Measurements from ENCODE around the gene UPF2.
"Not testable (repeated sequence)": the region's sequence is repeated elsewhere in the genome, so short reads cannot be mapped to it uniquely, and the experiment has no call there.

The UPF2 gene

GRCh38 chr10:12036073-12036655 is 6.4 kb downstream of the UPF2 start:
- peaks cover 42% of the 10 kb centered on the region for H3K36me3 ChIP-seq (ENCODE audit: insufficient read depth, low read depth, low read length)
- H3K27ac ChIP-seq (ENCODE audit: low read length), result no peak overlapping the region

GRCh38 chr10:12031404-12031803 is 11.2 kb downstream of the UPF2 start:
- peaks cover 78% of the 10 kb centered on the region for H3K36me3 ChIP-seq (ENCODE audit: insufficient read depth, low read depth, low read length)
- no peak overlapping the region for H3K4me3 ChIP-seq (ENCODE audit: low read length)
- H3K9me3 ChIP-seq (ENCODE audit: insufficient read depth, low read depth, low read length), result no peaks in the 10 kb centered on the region
- H3K27ac ChIP-seq (ENCODE audit: low read length), result no peak overlapping the region
- H3K27me3 ChIP-seq (ENCODE audit: insufficient read depth, low read length), result no peaks in the 10 kb centered on the region
- H3K9ac ChIP-seq (ENCODE audit: low read depth, low read length), result no peak overlapping the region
- H3K4me1 ChIP-seq (ENCODE audit: insufficient read depth, low read length), result peaks cover 3% of the 10 kb centered on the region; the same call in 1 of the 2 replicates

More at GRCh38 chr10:12036073-12036655, 6.4 kb downstream of the UPF2 start:
- H3K9me3 ChIP-seq (ENCODE audit: insufficient read depth, low read depth, low read length), result no peaks in the 10 kb centered on the region
- no peaks in the 10 kb centered on the region for H3K27me3 ChIP-seq (ENCODE audit: insufficient read depth, low read length)
- H3K4me1 ChIP-seq (ENCODE audit: insufficient read depth, low read length), result peaks cover 3% of the 10 kb centered on the region; the same call in 1 of the 2 replicates
- no peak overlapping the region for H3K9ac ChIP-seq (ENCODE audit: low read depth, low read length)
- no peak overlapping the region for H3K4me3 ChIP-seq (ENCODE audit: low read length)

DNA sequence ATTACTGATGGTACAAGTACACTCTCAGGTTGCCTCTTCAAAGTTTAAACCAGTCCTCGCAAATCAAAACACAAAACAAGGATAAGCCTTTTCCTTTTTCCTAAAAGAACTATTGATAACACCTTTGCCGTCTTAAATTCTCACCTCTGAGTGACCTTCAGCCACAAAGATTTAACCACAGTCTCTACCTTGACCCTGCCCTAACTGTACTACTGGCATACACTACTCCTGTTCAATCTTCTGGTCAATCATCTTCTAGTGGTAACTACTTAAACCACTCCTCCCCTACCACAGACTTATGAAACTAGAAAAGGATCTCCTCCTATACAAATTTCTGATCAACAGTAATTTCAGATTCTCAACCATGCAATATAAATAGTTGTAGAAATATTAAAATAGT is 15.1 kb downstream of the UPF2 start:
- peaks cover 57% of the 10 kb centered on the region for H3K36me3 ChIP-seq (ENCODE audit: insufficient read depth, low read depth, low read length)
- peaks cover 3% of the 10 kb centered on the region; the same call in 1 of the 2 replicates for H3K4me1 ChIP-seq (ENCODE audit: insufficient read depth, low read length)
- no peak overlapping the region for H3K27ac ChIP-seq (ENCODE audit: low read length)
- H3K4me3 ChIP-seq (ENCODE audit: low read length), result no peak overlapping the region
- no peak overlapping the region for H3K9ac ChIP-seq (ENCODE audit: low read depth, low read length)
- no peaks in the 10 kb centered on the region for H3K9me3 ChIP-seq (ENCODE audit: insufficient read depth, low read depth, low read length)
- H3K27me3 ChIP-seq (ENCODE audit: insufficient read depth, low read length), result no peaks in the 10 kb centered on the region

DNA sequence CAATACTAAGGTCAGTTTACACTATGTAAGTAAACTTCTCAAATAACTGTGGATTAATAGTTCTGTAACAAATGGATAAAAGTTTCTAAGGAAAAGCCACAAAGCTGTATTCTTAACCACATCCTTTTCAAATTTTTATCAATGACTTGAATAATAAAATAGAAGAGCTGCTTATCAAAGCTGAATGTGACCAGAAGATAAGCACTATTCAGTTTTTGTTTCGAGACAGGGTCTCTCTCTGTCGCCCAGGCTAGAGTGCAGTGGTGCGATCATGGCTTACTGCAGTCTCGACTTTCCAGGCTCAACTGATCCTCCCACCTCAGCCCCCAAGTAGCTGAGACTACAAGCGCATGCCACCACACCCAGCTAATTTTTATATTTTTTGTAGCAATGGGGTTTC is 17.0 kb downstream of the UPF2 start:
- H3K4me1 ChIP-seq (ENCODE audit: insufficient read depth, low read length), result peaks cover 3% of the 10 kb centered on the region; the same call in 1 of the 2 replicates
- H3K4me3 ChIP-seq (ENCODE audit: low read length), result no peak overlapping the region
- H3K27ac ChIP-seq (ENCODE audit: low read length), result no peak overlapping the region
- no peaks in the 10 kb centered on the region for H3K27me3 ChIP-seq (ENCODE audit: insufficient read depth, low read length)
- H3K36me3 ChIP-seq (ENCODE audit: insufficient read depth, low read depth, low read length), result peaks cover 52% of the 10 kb centered on the region
- no peaks in the 10 kb centered on the region for H3K9me3 ChIP-seq (ENCODE audit: insufficient read depth, low read depth, low read length)
- H3K9ac ChIP-seq (ENCODE audit: low read depth, low read length), result no peak overlapping the region

- H3K9me3 ChIP-seq (ENCODE audit: insufficient read depth, low read depth, low read length), result no peaks in the 10 kb centered on the region
- H3K9ac ChIP-seq (ENCODE audit: low read depth, low read length), result no peak overlapping the region
- H3K4me1 ChIP-seq (ENCODE audit: insufficient read depth, low read length), result no peaks in the 10 kb centered on the region; the same call in 1 of the 2 replicates
- peaks cover 30% of the 10 kb centered on the region for H3K36me3 ChIP-seq (ENCODE audit: insufficient read depth, low read depth, low read length)
- no peak overlapping the region for H3K27ac ChIP-seq (ENCODE audit: low read length)
- no peaks in the 10 kb centered on the region for H3K27me3 ChIP-seq (ENCODE audit: insufficient read depth, low read length)
- no peak overlapping the region for H3K4me3 ChIP-seq (ENCODE audit: low read length)
Measured at GRCh38 chr10:12022580-12023257, 19.9 kb downstream of the UPF2 start.

- H3K4me3 ChIP-seq (ENCODE audit: low read length), result no peak overlapping the region
- H3K36me3 ChIP-seq (ENCODE audit: insufficient read depth, low read depth, low read length), result peaks cover 12% of the 10 kb centered on the region; the same call in 1 of the 2 replicates
- no peaks in the 10 kb centered on the region for H3K9me3 ChIP-seq (ENCODE audit: insufficient read depth, low read depth, low read length)
- H3K4me1 ChIP-seq (ENCODE audit: insufficient read depth, low read length), result no peaks in the 10 kb centered on the region
- H3K27ac ChIP-seq (ENCODE audit: low read length), result no peak overlapping the region
- H3K9ac ChIP-seq (ENCODE audit: low read depth, low read length), result no peak overlapping the region
- no peaks in the 10 kb centered on the region for H3K27me3 ChIP-seq (ENCODE audit: insufficient read depth, low read length)
Measured at GRCh38 chr10:12020574-12020973, 22.0 kb downstream of the UPF2 start.

- no peak overlapping the region for H3K9ac ChIP-seq (ENCODE audit: low read depth, low read length)
- no peaks in the 10 kb centered on the region for H3K27me3 ChIP-seq (ENCODE audit: insufficient read depth, low read length)
- no peaks in the 10 kb centered on the region for H3K9me3 ChIP-seq (ENCODE audit: insufficient read depth, low read depth, low read length)
- no peak overlapping the region for H3K27ac ChIP-seq (ENCODE audit: low read length)
- no peaks in the 10 kb centered on the region for H3K4me1 ChIP-seq (ENCODE audit: insufficient read depth, low read length)
- H3K36me3 ChIP-seq (ENCODE audit: insufficient read depth, low read depth, low read length), result peaks cover 12% of the 10 kb centered on the region; the same call in 1 of the 2 replicates
- no peak overlapping the region for H3K4me3 ChIP-seq (ENCODE audit: low read length)
Measured at GRCh38 chr10:12019283-12019971, 23.2 kb downstream of the UPF2 start.

DNA sequence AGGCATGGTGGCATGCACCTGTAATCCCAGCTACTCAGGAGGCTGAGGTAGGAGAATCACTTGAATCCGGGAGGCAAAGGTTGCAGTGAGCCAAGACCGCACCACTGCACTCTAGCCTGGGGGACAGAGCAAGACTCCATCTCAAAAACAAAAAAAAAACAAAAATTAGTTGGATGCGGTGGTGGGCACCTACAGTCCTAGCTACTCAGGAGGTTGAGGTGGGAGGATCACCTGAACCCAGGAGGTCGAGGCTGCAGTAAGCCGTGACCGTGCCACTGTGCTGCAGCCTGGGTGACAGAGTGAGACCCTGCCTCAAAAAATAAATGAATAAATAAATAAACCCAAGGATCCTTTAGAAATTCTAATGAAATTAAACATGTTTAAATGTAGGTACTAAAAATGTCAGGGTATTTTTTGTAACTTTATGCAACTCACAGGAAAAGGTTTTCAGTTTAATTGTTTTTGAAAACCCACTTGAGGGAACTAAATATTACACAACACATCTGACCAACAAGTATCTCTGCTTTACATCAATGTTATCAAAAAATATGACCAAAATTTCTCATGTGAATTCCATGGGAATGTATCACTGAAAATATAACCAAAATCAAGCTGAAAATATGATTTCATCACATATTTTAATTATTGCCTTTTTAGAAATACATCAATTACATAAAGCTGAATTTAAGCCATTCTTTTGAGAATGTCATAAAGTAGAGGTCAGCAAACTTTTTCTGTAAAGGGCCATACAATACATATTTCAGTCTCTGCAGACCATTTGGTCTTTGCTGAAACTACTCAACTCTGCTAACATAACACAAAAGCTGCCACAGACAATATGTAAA is 23.9 kb downstream of the UPF2 start:
- H3K27me3 ChIP-seq (ENCODE audit: insufficient read depth, low read length), result no peaks in the 10 kb centered on the region
- H3K9ac ChIP-seq (ENCODE audit: low read depth, low read length), result no peak overlapping the region
- H3K4me3 ChIP-seq (ENCODE audit: low read length), result no peak overlapping the region
- peaks cover 15% of the 10 kb centered on the region; the same call in 1 of the 2 replicates for H3K36me3 ChIP-seq (ENCODE audit: insufficient read depth, low read depth, low read length)
- no peaks in the 10 kb centered on the region for H3K9me3 ChIP-seq (ENCODE audit: insufficient read depth, low read depth, low read length)
- no peak overlapping the region for H3K27ac ChIP-seq (ENCODE audit: low read length)
- no peaks in the 10 kb centered on the region for H3K4me1 ChIP-seq (ENCODE audit: insufficient read depth, low read length)

DNA sequence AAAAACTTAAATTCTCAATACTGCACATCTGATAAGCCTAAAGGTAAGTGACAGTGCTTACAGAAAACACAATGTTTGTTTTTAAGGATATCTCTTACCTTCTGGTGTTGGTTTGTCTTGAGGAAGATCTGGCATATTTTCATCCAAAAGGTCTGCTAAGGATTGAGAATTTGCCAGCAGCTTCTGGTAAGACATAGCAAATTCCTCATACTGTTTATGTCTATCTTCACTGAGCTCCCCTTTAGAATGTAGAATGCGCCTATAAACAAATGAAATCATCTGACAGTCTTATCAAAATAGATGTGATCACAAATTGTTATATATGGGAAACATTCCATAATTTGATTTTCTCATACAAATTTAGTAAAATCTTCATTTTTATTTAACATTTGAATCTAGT is 28.7 kb downstream of the UPF2 start:
- Histone ChIP-seq H3K27ac (ENCODE audit: low read length) (no peak overlapping the region), H3K4me1 (ENCODE audit: insufficient read depth, low read length) (no peaks in the 10 kb centered on the region), H3K27me3 (ENCODE audit: insufficient read depth, low read length) (no peaks in the 10 kb centered on the region), H3K9ac (ENCODE audit: low read depth, low read length) (no peak overlapping the region), H3K9me3 (ENCODE audit: insufficient read depth, low read depth, low read length) (0 out of 2 replicates have a peak, but pooled peaks cover 6% of the 10 kb centered on the region), H3K36me3 (ENCODE audit: insufficient read depth, low read depth, low read length) (peaks cover 29% of the 10 kb centered on the region), H3K4me3 (ENCODE audit: low read length) (no peak overlapping the region)

DNA sequence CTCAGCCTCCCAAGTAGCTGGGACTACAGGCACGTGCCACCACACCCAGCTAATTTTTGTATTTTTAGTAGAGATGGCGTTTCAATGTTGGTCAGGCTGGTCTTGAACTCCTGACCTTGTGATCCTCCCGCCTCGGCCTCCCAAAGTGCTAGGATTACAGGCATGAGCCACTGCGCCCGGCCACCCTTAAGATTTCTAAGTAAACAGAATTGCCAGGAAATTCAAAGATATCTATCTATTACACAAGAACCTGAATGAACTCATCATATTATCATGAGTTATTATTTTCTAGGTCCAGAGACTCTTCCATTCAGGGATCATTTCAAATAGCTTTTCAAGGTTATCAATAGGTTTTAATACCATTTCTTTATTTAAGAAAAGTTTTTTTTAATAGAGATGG is 29.2 kb downstream of the UPF2 start:
- not testable (repeated sequence) for H3K27ac ChIP-seq (ENCODE audit: low read length); H3K4me3 ChIP-seq (ENCODE audit: low read length); H3K9me3 ChIP-seq (ENCODE audit: insufficient read depth, low read depth, low read length); H3K27me3 ChIP-seq (ENCODE audit: insufficient read depth, low read length); H3K9ac ChIP-seq (ENCODE audit: low read depth, low read length); H3K4me1 ChIP-seq (ENCODE audit: insufficient read depth, low read length)
- H3K36me3 ChIP-seq (ENCODE audit: insufficient read depth, low read depth, low read length), result peaks cover 34% of the 10 kb centered on the region

- Histone ChIP-seq H3K4me3 (ENCODE audit: low read length) (no peak overlapping the region), H3K36me3 (ENCODE audit: insufficient read depth, low read depth, low read length) (peaks cover 47% of the 10 kb centered on the region), H3K27ac (ENCODE audit: low read length) (no peak overlapping the region), H3K27me3 (ENCODE audit: insufficient read depth, low read length) (no peaks in the 10 kb centered on the region), H3K4me1 (ENCODE audit: insufficient read depth, low read length) (no peaks in the 10 kb centered on the region), H3K9ac (ENCODE audit: low read depth, low read length) (no peak overlapping the region), H3K9me3 (ENCODE audit: insufficient read depth, low read depth, low read length) (0 out of 2 replicates have a peak, but pooled peaks cover 6% of the 10 kb centered on the region)
Measured at GRCh38 chr10:12010353-12010752, 32.3 kb downstream of the UPF2 start.

Measured in iPS-20b (cell line).